HG03060 (cell line): ENCODE data around the gene AREL1.

Source experiments
- ATAC-seq: cut with Tn5 transposase; IDR thresholded peaks from one replicate; pipeline ENCODE4 v1.9.1; 2021; ENCODE audit warnings: low read depth, moderate number of reproducible peaks; ENCODE audit not compliant: unreplicated experiment

AREL1 gene

DNA sequence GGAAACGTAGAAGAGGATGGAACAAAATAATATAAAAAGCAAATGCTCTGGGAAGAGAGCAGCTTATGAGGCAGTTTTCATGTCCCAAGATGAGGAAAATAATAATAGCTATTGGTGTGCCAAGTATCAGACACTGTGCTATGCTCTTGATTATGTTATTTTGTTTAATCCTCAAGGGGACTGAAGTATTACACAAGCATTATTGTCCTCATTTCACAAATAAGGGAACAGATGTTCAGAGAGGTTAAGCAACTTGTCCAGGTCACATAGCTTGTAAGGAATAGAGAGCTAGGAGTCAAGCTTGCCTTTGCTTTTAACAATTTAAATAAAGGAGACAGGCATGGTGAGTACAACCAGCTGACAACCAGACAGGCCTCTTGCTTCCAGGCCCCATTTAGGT lies 73.9 kb downstream of the AREL1 start:
- no peak for ATAC-seq

DNA sequence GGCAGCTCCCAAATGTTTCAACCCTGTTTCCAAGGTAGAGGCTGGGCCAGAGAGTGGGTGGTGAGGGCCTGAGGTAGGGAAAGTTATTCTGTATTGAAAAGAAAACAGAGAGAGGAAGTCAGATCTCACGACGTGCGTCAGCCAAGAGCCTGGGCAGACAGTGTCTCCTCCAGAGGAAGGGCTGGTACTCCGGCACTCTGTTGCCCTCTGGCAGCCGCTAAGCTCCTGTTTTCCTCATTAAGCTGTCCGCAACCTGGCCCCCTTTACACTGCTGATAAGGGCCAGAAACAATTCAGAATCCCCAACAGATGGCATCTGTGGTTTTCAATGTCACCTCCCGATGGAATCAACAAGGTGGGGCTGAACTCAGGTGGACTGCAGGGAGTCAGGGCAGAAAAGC lies 74.8 kb downstream of the AREL1 start:
- no peak for ATAC-seq

DNA sequence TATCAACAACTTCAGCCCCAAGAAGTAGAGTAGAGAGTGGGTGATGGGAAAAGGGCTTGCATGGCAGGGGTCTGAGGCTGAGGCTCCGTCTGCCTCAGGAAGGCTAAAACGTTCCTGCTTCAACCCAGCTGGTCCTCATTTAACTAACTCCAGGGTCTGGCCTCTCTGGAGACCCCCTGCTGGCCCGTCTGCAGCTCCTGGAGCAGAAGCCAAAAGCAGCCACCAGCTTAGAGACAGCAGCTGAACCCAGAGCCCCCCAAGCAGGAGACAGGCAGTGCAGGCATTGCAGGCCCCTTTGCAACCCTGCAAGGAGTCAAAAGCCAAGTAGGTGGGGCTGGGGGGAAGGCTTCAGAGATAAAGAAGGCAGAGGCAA lies 75.7 kb downstream of the AREL1 start:
- no peak for ATAC-seq

DNA sequence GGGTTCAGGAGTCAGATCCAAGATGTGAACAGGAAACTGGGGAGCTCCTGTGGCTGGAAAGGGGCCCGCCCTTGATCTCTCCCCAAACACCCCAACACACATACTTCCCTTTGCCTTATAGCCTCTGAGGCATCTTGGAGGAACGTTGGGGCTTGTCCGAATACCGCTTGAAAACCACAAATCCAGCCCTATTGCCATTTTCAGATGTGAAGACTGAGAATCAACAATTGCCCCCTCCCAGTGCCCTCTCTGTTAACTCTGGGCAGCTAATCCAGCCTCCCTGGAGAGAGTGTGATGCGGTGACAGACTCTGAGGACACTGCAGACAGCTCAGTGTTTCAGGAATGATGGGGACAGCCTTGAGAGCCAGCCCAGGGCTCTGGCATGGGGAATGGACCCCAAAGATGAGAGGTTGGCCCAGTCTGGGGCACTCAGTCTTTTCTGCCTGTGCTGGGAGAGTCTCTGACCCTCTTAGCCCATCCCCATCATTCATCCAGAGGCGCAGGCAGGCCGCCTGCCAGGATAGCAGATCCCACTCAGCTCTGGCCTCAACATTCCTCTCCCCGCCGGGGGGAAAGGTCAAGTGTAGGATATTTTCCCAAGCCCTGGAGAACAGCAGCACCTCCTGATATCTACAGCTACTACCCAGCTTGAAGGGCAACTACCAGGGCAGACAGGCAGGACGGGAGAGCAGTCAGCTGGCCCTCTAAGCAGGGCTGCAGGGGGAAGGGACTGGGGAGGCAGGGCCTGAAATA lies 76.3 kb downstream of the AREL1 start:
- ATAC-seq = no peak

GRCh38 chr14:74635847-74636246 lies 77.0 kb downstream of the AREL1 start:
- no peak for ATAC-seq

GRCh38 chr14:74634964-74635363 lies 77.9 kb downstream of the AREL1 start:
- ATAC-seq = no peak

DNA sequence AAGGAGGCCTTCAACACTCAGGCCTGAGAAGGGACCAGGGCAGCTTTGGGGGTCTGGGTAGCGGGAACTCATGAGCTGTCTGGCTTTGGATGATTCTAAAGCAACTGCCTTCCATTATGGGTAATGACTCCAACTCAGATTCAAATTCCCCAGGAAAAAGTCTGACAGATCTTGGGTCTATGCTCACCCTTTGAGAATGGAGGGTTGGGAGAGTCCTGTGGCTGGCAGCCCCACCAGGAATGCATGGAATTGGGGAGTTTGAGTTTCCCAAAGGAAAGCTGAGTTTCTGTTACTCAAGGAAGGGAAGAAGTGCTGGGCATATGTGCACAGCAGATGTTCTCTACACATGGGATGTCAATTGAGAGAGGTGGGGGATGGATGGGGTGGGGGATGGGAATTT lies 78.4 kb downstream of the AREL1 start:
- ATAC-seq = no peak

DNA sequence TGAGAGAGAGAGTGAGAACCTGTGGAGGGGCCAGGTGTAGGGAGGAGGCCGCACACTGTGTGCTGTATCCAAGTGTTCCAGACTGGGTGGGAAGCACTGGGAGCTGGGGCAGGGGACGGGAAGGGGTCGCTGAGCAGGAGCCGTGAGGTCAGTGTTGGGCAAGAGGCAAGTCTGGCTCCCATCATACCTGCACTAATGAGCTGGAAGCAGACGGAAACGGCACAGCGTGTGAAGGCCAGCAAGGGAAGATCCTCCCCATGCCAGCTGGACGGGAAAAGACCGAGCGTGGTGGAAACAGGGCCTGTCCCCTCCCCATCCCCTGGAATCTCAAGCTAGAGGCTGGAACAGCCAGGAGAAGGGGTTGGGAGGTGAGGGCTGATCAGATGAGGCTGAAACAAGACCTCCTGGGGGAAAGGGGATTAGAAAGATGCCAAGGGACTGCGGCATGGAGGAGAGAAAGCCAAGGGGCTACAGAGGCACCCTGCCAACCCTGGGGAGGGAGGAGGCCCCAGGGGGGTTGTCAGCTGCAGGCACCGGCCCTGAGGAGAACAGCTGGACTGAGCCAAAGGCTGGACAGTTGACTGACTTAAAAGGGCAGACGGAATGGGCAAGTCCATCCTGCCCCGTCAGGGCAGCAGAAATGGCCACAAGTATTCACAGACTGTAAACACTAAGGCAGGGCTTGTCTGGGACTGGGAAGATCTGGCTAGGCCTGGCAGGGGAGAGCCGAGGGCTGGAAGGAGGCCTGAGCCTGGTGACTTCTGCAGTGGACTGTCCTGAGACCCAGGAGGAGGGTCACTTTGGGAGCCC lies 81.8 kb downstream of the AREL1 start:
- ATAC-seq = no peak

GRCh38 chr14:74628418-74628817 lies 84.5 kb downstream of the AREL1 start:
- no peak for ATAC-seq

DNA sequence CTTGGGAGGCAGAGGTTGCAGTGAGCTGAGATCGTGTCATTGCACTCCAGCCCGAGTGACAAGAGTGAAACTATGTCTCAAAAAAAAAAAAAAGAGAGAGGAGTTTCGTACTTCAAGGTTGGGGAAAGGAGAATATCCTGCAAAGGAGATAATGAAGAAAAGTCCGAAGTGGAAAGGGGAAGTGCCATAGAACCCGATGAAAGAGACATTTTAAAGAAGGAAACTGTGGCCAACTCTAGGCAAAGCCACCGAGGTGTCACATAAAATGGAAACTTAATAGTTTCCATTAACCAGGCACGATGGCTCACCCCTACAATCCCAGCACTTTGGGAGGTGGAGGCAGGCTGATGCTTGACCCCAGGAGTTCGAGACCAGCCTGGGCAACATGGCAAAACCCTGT lies 85.8 kb downstream of the AREL1 start:
- ATAC-seq = no peak

DNA sequence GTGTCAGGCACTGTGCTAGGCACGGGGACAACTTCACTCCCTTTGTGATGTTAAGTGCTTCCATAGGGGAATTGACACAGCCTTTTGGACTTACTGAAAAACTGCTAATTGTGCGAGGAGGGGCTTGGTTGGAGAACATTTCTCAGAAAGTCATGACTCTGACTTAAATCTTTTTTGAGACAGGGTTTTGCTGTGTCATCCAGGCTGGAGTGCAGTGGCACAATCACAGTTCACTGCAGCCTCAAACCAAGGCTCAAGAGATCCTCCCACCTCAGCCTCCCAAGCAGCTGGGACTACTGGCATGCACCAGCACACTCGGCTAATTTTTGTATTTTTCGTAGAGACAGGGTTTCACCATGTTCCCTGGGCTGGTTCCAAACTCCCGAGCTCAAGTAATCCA lies 90.6 kb downstream of the AREL1 start:
- no peak for ATAC-seq

- no peak for ATAC-seq
These were observed 91.3 kb downstream of the AREL1 start for GRCh38 chr14:74621556-74621955.

GRCh38 chr14:74620923-74621322 lies 92.0 kb downstream of the AREL1 start:
- ATAC-seq = no peak

DNA sequence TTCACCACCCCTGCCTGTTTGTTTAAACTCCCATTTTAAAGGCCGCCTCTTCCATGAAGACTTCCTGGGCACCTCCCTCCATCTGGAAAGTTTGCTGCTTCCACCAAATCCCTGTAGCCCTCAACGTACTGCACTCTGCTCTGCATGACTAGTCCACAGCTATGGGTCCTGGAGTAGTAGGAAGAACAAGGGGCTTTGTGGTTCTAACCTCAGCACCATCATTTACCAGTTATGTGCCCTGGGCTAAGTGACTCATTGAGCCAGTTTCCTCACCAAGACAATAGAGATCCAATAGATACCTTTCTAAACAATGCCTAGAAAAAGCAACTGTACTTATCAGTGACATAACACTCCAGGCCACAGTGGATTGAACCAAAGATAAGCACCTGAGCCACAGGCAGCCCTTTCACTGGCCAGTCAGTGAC lies 92.4 kb downstream of the AREL1 start:
- no peak for ATAC-seq

GRCh38 chr14:74619672-74620131 lies 93.2 kb downstream of the AREL1 start:
- ATAC-seq = no peak

DNA sequence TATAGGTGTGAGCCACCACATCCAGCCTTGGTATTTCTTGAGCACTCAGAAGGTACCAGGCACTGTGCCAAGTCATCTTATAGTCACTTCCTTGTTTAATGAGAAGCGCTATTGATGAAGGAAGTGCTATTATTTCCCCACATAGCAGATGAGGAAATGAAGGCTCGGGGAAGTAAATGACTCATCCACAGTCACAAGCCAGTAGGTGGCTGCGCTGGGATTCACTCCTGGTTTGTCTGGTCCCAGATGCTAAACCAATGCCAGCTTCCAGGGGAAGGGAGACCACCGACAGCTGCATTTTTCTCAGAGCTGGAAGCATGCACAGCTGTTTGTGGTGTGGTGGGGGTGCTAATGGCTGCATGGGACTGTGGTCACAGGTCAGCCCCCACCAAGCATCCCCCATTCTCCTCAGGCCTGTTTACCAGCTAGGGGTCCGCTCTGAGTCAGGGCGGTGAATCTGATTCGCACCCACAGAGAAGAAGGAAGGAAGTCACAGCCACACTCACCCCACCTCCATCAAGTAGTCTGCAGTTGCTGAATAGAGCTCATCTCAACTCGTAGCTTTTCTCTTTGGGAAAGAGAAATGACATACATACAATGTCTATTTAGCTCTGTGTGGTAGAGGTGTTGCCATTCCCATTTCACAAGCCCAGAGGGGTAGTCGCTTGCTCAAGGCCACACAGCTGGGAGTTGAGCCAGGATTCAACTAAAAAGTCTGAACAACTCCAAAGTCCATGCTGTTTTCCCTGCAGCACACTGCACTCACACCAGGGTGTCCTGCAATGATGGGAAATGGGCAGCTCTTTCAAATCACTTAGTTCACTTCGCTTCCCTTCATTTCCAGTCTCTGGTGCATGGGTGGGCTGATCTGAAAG lies 94.6 kb downstream of the AREL1 start:
- no peak for ATAC-seq

- ATAC-seq = no peak
These were observed 95.7 kb downstream of the AREL1 start for GRCh38 chr14:74616996-74617700.

GRCh38 chr14:74616507-74616906 lies 96.4 kb downstream of the AREL1 start:
- no peak for ATAC-seq

DNA sequence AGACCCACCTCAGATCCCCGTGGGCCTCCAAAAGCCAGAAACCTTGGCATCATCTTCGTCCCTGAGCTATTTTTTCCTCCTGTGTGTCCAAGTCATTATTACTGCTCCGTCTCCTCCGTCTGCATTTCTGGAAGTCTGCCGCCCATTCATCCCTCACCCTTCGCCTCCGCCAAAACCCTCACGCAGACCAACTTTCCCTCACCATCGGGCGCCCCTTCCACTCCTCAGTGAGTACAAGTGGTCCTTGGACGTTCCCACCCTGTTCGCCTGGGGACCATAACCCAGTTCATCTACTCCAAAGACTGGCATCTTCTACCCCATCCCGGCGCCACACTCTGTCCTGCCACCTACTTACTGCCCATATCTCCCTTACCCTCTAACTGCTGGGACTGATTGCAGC lies 97.1 kb downstream of the AREL1 start:
- ATAC-seq = no peak
